HL-60/S4 treated with phorbol 12-myristate 13-acetate at 8.2 ng/mL for 4 days and 3 days (cell line): ENCODE data around the gene SLC16A3.

ENCODE experiments used
- in situ Hi-C: fragments of 300-500 bp; cut with MboI; formaldehyde crosslinking; loops from 2 replicates; pipeline ENCODE4 v1.15.0; 2022; ENCODE audit warnings: low sequenced_read_pairs

Gene SLC16A3

DNA sequence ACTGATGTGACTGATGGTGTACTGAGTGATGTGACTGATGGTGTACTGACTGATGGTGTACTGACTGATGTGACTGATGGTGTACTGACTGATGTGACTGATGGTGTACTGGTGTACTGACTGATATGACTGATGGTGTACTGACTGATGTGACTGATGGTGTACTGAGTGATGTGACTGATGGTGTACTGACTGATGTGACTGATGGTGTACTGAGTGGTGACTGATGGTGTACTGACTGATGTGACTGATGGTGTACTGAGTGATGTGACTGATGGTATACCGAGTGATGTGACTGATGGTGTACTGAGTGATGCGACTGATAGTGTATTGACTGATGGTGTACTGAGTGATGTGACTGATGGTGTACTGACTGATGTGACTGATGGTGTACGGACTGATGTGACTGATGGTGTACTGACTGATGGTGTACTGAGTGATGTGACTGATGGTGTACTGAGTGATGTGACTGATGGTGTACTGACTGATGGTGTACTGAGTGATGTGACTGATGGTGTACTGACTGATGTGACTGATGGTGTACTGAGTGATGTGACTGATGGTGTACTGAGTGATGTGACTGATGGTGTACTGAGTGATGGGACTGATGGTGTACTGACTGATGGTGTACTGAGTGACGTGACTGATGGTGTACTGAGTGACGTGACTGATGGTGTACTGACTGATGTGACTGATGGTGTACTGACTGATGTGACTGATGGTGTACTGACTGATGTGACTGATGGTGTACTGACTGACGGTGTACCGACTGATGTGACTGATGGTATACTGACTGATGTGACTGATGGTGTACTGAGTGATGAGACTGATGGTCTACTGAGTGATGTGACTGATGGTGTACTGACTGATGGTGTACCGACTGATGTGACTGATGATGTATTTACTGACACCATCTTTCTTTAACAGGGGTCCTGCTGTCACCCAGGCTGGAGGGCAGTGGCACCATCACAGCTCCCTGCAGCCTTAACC is 31.4 kb downstream of the SLC16A3 start:
- in situ Hi-C loops: loop anchor here (25.0 kb wide), 1 partner anchor 152 kb away; the partner anchor contains the start of genes HEXD and OGFOD3

DNA sequence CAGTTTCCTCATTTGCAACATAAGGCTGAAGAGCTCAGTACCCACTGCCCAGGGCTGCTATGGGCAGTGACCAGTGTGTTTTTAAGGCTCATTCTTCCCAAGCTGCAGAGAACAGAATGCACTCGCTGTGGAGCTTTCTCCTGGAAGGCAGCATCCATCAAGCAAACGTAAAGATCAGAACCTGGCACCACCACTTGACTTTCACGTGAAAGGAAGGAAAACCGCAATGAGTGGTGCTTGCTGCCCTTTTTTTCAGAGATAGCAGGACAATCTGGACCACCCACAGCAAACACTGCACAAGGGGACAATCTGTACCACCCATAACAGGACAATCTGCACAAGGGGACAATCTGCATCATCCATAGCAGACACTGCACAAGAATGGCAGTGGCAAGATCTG is 33.5 kb downstream of the SLC16A3 start:
- in situ Hi-C loops: loop anchor here (25.0 kb wide), 1 partner anchor 150 kb away; the partner anchor contains the start of genes HEXD and OGFOD3

DNA sequence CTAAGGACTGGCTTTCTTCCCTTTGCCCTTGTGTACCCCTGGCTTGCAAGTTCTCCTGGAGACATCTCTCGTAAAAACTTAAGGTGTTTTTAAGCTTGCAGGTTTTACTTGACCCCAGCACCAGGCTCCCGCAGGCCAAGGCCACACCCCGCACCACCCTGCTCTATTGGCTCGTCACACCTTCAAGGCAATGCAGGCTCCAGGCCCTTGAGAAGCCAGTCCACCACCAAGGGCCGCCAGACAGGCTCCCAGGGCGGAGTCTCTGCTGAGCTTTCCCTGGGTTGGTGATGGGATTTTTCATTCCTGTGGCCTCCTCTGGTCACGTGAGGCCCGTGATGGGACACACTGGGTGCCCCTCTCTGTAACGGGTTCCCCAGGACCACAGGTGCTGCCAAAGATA is 34.8 kb downstream of the SLC16A3 start:
- in situ Hi-C loops: loop anchor here (25.0 kb wide), 1 partner anchor 149 kb away; the partner anchor contains the start of genes HEXD and OGFOD3

DNA sequence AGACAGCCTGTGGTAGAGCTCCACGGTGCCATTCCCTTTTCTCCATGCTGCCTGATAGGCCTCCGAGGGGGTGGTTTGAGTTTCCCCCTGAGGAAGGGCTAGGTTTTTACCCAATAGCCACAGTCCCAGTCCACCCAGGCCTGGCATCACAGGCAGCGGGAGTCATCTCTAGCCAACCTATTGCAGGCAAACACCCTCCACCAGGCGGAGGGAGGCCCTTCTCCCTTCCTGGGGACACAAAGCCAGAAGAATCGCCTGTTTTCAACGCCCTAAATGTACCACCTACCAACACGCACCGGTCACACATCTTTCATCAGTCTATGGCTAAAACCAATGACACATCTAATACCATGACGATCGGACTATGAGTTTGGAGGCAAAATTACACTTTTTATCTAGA is 37.3 kb downstream of the SLC16A3 start:
- in situ Hi-C loops: loop anchor here (25.0 kb wide), 1 partner anchor 146 kb away; the partner anchor contains the start of genes HEXD and OGFOD3

DNA sequence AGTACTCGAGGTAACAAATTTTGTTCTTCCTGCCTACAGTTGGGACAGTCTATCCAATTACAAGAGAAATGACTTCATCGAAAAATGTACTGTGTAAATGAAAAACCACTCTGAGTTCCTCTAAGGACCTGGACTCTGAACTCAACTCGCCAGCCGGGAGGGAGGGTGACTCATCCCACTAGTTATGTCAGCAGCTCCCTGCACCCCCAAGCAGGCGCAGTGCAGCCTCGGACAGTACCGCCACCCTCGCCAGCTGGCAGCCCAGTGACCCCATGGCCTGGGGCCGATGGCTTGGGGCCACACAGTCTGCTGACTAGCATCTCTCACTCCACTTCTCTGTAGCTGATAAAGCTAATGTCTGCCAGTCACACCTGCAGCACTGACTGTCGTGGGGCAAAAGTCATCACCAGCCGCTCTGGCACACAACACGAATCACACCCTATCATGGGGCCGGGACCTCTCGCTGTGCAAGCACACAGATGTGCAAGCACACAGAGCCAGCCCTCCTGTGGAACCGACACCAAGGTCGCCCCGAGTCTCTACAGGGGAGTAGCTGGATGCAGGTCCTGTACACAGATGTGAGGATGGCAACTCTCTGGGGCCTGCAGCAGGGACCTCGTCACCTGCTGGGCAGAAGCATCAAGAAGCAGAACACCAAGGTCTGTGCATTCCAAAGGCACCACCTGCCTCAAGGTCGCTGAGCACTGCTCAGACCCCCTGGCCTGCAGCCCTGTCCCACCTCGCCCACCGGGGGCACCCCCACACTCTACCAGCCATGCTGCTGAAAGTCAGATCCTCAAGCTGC is 38.9 kb downstream of the SLC16A3 start:
- in situ Hi-C loops: loop anchor here (25.0 kb wide), 1 partner anchor 145 kb away; the partner anchor contains the start of genes HEXD and OGFOD3

DNA sequence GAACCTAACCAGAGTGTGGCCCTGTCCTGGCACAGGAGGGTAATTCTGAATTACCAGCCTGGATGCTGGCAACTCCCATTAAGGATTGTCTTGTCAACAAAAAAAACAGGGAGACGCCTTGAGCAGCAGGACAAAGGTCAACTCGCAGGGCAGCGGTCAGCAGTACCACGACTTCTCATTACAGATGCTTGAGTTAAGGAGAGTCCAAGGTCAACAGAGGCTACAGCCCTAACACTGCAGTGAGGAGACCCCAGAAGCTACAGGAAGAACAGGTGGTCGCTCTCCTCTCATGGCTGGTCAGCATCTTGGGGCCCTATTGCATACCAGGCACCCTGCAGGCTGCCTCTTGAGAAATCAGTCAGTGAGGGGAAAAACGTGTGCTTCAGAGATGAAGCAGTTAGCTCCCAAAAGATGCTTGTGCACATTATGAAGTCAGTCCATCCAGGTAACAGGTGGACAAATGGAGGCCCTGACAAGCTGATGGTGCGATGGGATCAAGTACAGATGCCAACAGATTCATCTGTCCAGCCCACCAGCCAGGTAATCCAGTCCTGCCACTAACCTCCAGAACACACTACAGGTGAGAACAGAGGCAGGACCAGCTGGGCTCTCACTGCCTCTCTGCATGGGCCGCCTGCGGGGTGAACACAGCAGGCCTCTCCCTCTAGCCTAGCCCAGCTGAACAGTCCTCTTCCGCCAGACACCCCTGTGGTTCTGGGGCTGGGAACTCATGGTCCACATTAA is 40.5 kb downstream of the SLC16A3 start:
- in situ Hi-C loops: loop anchor here (25.0 kb wide), 1 partner anchor 143 kb away; the partner anchor contains the start of genes HEXD and OGFOD3

DNA sequence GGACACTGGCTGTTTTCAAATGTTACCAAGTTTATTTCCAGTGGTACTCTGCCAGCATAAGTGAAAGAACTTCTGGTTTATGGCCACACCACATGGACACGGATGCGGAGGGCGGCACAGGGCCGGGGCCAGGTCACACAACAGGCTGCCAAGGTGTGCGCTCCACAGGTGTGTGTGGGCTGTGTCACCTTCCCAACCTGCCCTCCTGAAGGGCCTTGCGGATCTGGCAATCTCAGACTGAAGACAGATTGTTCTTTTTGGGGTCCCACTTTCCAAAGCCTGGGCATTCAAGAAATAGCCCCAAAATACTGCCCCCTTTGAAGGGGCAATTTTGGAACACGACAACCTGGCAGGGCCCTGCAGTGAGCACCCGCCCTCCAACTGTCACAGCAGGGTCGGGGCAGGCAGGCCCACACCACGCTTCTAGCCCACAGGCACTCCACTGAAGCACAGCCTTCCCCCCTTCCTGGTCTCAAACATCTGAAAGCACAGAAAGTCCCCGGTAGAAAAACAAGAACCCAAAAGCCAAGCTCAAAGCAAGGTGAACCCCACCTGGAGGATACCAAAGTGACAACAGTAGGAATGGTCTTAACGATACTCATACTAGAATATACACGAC is 41.1 kb downstream of the SLC16A3 start:
- in situ Hi-C loops: loop anchor here (25.0 kb wide), 1 partner anchor 142 kb away; the partner anchor contains the start of genes HEXD and OGFOD3

DNA sequence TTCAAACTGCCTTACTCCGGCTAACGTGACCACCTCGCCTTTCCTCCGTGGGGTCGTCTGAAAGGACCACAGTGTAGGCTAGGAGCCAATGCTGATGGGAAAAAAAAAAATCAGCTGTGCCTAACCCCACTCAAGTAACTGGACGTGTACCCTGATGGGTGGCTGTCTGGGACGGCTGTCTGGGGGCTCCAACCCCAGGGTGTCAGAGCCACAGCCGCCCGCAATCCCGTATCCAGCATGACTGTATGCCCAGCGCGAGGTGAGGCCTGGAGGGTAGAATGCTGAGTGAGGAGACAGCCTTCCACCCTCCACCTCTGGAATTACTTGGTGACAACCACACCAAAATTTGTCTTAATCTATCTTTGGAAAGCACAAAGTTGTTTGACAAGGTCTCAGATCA is 41.8 kb downstream of the SLC16A3 start:
- in situ Hi-C loops: loop anchor here (25.0 kb wide), 1 partner anchor 142 kb away; the partner anchor contains the start of genes HEXD and OGFOD3

DNA sequence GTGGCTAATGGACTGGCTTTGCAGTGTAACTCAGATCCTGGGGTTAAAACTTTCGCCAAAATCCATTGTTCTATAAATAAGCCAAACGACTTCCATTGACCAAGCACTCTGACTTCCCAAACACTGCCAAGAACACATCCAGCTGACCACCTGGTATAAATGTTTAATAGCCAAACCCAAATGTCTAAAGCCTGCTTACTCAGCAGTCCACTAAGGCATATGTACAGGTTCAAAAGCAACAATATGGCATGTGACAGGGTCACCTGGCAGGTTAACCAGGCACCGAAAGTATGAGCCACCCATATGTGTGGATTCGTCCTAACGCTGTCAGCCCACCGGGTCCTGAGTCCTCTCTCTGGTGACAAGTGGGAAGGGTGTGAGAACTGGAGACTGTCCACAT is 42.6 kb downstream of the SLC16A3 start:
- in situ Hi-C loops: loop anchor here (25.0 kb wide), 1 partner anchor 141 kb away; the partner anchor contains the start of genes HEXD and OGFOD3

DNA sequence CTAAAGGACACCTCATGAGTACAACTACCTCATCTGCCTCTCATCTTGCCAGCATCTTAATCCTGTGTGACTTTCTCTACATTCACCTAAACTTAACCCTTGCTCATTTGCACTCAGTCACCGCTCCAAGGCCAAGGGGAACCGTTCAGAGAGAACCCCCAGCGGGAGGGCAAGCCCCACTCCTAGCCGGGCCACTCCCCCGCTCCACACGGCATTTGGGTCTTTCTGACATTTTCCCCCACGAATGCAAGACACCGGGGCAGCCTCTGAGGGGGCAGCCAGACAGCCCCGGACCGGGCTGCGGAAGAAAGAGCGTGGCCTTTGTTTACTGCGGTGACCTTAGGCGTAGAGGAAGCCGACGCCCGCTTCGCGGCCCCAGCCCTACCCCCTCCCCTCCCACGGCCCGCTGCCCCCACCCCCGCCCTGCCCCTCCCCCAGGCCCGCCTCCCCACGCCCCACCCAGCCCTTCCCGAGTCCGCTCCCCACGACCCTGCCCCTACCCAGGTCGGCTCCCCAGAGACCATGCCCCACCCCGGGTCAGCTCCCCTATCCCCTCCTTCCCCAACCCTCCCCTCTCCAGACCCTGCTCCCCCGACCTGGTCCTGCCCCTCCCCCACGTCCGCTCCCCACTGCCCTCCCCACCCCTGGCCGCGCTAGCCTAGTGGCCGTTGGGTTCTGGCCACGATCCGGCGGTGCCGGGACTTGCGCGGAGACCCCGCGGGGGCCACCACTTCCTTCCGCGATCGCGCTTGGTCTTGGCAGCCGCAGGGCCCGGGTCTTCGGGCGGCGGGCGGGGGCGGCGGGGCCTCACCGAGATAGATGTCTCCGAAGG is 43.9 kb downstream of the SLC16A3 start:
- in situ Hi-C loops: loop anchor here (25.0 kb wide), 1 partner anchor 140 kb away; the partner anchor contains the start of genes HEXD and OGFOD3

DNA sequence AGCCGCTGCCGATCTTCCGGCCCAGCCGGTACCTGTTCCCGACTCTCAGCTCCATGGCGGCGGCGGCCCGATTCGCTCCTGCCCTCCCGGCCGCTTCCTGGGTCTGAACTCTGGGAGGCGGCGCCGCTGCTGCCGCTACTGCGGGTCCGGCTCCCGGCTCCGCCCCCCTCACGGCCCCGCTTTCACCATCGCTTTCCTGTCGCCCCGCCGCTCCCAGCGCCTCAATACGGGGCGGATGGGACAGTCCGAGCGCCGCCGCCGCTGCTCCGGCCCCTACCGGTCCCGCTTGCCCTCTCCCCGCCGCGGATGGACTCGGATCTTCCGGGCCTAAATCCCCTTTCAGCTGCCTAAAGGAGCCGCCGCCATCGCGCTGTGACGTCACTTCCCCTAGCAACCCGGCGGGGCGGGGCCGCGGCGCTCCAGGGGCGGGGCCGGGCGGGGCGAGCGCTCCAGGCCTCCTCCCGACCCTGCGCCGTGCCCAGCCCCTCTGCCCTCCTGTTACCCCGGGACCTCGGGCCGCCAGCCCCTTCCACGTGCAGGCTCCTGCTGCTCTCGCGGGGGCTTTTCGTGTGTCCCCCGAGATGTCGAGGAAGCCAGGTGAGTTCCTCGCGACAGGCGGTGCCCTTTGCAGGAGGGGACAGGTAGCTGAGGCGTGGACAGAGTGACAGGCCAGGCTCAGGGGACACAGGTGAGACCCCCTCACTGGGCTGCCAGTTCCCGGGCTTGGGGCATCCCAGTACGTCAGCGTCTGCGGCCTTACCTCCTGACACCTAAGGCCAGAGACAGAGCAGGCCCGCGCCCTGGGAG is 44.7 kb downstream of the SLC16A3 start, which contains the start of gene CSNK1D:
Gene CSNK1D (minus strand): TSS at position 374 of the 807 bp plus-strand sequence. CDS start 319 bp downstream, at position 55.
- in situ Hi-C loops: loop anchor here (25.0 kb wide), 1 partner anchor 139 kb away; the partner anchor contains the start of genes HEXD and OGFOD3

DNA sequence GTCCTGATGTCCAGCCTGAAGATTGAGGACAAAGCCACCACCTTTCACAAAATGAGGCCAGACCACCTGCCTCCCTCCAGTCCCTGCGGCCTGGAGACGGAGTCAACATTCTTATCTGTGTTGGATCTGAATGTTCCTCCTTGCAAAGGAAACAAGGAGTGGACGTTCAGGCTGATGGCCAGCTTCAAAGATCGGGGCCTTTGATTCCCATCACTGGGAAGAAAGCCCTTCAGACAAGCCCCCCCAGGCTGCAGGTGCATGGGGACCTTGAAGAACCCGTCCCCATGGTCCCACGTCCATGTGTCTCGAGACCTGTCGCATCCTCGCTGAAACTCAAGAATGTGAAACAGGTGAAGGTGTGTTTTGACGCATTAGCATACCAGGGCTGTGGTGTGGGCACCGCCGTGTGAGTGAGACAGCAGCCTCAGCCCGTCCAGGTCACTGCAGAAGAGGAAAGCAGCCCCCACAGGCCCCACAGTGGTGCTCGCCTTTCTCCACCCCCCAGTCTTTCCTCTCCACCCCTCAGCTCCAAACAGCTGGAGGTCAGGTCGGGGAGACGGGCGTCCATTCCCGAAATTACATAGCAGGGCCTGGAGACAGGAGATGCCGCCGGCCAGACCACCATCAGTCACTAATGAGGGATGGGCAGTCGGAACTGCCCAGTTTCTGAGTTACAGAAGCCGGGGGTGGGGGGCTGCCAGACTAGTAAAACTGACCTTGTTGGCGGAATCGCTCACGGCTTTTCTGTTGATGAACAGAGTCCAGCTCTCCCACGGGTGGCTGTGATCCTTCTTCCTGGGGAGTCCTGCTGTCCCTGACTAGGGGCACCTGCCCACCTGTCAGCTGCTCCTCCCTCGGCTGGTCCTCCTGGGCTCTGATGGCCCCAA is 45.5 kb downstream of the SLC16A3 start:
- in situ Hi-C loops: loop anchor here (25.0 kb wide), 1 partner anchor 138 kb away; the partner anchor contains the start of genes HEXD and OGFOD3

DNA sequence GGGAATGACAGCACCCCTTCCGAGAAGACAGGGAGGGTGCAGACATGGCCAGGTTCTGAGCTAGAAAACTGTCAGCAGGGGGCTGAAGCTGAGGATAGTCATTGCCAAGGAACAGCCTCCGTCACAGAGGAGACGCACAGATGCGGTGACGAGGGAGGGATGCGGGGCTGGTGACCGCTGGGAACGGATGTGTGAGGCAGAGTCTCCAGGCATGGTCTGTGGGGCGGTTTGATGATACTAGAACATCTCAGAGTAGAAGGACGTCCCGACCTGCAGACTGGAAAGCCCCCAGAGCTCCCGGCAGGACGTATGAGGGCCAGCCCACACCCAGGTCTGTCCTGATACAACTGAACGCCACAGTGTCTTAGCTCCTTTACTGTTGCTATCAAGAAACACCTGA is 46.5 kb downstream of the SLC16A3 start:
- in situ Hi-C loops: no loop called here

DNA sequence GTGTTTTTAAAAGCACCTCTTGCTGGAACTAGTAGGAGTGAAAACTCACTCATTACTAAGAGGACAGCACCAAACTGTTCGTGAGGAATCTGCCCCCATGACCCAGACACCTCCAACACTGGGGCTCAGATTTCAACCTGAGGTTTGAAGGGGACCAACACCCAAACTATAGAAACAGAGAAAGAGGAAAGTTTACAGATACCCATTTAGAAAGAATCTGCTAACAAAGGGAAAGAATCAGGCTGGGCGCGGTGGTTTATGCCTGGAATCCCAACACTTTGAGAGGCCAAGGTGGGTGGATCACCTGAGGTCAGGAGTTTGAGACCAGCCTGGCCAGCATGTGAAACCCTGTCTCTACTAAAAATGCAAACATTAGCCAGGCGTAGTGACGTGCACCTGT is 48.1 kb downstream of the SLC16A3 start:
- in situ Hi-C loops: no loop called here

DNA sequence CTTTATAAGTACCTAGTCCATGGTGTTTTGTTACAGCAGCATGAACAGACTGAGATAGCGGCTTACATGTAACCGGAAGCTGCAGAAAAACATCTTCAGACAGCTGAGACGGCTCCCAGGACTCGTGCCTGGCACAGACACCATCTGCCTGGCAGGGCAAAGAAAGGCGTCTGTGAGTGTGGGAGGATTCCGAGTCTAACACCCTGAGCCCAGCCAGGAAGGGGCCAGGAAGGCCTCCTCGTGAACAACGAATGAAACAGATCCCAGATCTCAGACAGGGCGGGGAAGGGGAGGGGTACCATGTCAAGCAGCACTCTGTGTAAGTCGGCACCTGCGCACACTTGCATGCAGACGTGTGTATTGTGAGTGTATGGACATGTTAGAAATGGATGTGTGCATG is 49.0 kb downstream of the SLC16A3 start:
- in situ Hi-C loops: no loop called here

DNA sequence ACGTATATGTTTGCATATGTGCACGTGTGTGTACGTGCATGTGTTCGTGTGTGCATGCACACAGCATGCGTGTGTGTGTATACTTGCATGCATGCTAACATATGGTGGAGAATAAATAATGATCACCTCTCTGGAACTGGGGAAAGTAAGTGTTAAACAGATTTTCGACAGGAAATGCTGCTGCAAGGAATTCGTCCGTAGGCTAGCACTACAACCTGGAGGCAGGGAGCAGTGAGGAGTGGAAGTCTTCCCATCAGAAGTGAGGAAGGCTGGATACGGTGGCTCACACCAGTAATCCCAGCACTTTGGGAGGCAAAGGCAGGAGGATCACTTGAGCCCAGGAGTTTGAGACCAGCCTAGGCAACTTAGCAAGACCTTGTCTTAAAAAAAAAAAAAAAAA is 49.5 kb downstream of the SLC16A3 start:
- in situ Hi-C loops: no loop called here
